ENCODE results near the gene USP48. TPM values are rescaled to one million over a fixed set of nuclear protein-coding genes. Genes with fewer than 3 reads are reported as not detected.

USP48 gene
- total RNA-seq, 1 donor from 2014 or later, result 55.3 TPM

- H3K9me3 ChIP-seq (ENCODE audit: control insufficient read depth in 3 of 3, low read length in 3 of 3), result no peaks in the 10 kb centered on the region
- H3K36me3 ChIP-seq (ENCODE audit: control insufficient read depth in 3 of 3, insufficient read depth in 3 of 3, low read length in 3 of 3), result no peaks in the 10 kb centered on the region
- no peak overlapping the region for H3K27ac ChIP-seq (ENCODE audit: low read depth, low read length)
- peaks cover 67 to 88% (median 78%) of the 10 kb centered on the region in 3 donors for H3K27me3 ChIP-seq (ENCODE audit: control insufficient read depth in 3 of 3, insufficient read depth in 3 of 3, low read length in 3 of 3)
- no peak overlapping the region for H3K4me3 ChIP-seq (ENCODE audit: low read length in 3 of 3)
- no peak overlapping the region for H3K9ac ChIP-seq (ENCODE audit: low read depth in 1 of 3, low read length in 3 of 3)
- H3K4me1 ChIP-seq (ENCODE audit: control insufficient read depth in 3 of 3, insufficient read depth in 3 of 3, low read length in 3 of 3), result peaks cover 8 to 10% (median 8%) of the 10 kb centered on the region in 3 donors
Measured at GRCh38 chr1:21665711-21666575, 117.0 kb downstream of the USP48 start.

DNA sequence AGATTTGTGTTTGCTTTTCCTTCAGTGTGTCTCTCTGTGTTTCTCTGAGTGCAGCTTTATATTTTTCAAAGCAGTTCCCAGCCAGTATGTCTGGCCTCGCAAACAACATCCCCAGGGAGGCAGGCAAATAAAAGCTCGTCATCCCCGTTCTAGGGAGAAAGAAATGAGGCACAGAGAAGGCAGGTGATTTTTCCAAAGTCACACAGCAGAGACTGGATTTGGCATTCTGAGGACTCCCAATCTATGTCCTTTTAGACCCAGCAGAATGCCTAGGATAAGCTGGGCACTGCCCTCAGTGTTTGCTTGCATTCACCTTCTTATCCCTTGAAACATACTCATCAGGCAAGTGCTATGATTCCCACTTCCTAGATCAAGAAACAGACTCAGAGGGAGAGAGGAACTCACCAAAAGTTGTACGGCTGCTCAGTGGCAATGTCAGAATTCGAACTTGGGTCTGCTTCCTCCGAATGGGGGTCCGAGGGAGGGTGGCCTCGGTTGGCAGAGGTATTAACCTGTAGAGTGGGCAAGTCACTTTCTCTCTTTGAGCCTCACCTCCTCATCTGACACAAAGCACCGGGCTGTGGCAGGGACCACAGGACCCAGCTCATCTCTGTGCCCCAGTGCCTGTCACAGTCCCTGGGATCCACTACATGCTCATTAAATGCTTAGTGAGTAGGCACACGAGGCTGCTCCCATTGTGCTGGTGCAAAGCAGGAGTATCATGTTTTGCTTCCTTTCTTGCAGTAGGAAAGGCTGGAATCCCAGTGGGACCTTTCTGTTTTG is 118.0 kb downstream of the USP48 start:
- Histone ChIP-seq H3K4me3 (ENCODE audit: low read length in 3 of 3) (no peak overlapping the region), H3K27ac (ENCODE audit: low read depth, low read length) (no peak overlapping the region), H3K36me3 (ENCODE audit: control insufficient read depth in 3 of 3, insufficient read depth in 3 of 3, low read length in 3 of 3) (no peaks in the 10 kb centered on the region), H3K9me3 (ENCODE audit: control insufficient read depth in 3 of 3, low read length in 3 of 3) (no peaks in the 10 kb centered on the region), H3K4me1 (ENCODE audit: control insufficient read depth in 3 of 3, insufficient read depth in 3 of 3, low read length in 3 of 3) (peaks cover 7 to 9% (median 8%) of the 10 kb centered on the region in 3 donors), H3K27me3 (ENCODE audit: control insufficient read depth in 3 of 3, insufficient read depth in 3 of 3, low read length in 3 of 3) (peaks cover 59 to 84% (median 77%) of the 10 kb centered on the region in 3 donors), H3K9ac (ENCODE audit: low read depth in 1 of 3, low read length in 3 of 3) (no peak overlapping the region)

- Histone ChIP-seq H3K9me3 (ENCODE audit: control insufficient read depth in 3 of 3, low read length in 3 of 3) (no peaks in the 10 kb centered on the region), H3K4me3 (ENCODE audit: low read length in 3 of 3) (no peak overlapping the region), H3K27ac (ENCODE audit: low read depth, low read length) (no peak overlapping the region), H3K9ac (ENCODE audit: low read depth in 1 of 3, low read length in 3 of 3) (no peak overlapping the region), H3K4me1 (ENCODE audit: control insufficient read depth in 3 of 3, insufficient read depth in 3 of 3, low read length in 3 of 3) (peaks cover under 1 to 5% (median 4%) of the 10 kb centered on the region in 3 donors), H3K36me3 (ENCODE audit: control insufficient read depth in 3 of 3, insufficient read depth in 3 of 3, low read length in 3 of 3) (no peaks in the 10 kb centered on the region), H3K27me3 (ENCODE audit: control insufficient read depth in 3 of 3, insufficient read depth in 3 of 3, low read length in 3 of 3) (peaks cover 58 to 79% (median 75%) of the 10 kb centered on the region in 3 donors)
Measured at GRCh38 chr1:21663951-21664805, 118.8 kb downstream of the USP48 start.

DNA sequence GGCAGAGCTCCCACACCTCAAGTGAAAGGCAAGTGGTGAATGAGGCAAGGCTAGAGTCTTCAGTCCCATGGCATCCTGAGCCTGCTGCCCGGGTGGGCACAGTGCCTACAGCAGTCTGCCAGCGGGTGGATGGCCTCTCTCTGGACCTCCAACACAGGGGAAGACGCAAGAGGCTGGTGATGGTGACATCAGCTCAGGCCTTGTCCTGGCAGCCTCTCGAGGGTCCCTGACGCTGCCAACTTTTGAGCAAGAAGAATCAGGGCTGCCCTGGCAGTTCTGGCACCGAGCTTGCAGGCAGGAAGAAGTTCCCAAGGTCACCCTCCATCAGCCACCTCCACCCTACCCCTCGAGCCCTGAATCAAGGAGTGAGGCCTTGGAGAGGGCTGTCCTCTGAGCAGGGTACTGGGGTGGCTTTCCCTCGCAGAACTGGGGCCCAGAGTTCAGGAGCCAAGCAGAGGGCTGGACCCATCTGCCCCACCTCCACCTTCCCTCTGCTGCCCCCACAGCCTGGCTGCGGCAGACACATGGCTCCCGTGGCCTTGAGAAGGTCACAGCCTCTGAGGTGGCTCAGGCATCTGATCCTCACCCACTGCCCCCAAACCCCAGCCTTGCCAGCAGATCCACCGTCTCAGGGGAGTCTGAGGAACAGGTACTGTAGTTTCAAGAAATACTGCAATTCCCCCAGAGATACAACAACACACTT is 119.5 kb downstream of the USP48 start:
- H3K9ac ChIP-seq (ENCODE audit: low read depth in 1 of 3, low read length in 3 of 3), result no peak overlapping the region
- peaks cover 51 to 72% (median 67%) of the 10 kb centered on the region in 3 donors for H3K27me3 ChIP-seq (ENCODE audit: control insufficient read depth in 3 of 3, insufficient read depth in 3 of 3, low read length in 3 of 3)
- H3K27ac ChIP-seq (ENCODE audit: low read depth, low read length), result no peak overlapping the region
- no peak overlapping the region for H3K4me3 ChIP-seq (ENCODE audit: low read length in 3 of 3)
- no peaks in the 10 kb centered on the region for H3K9me3 ChIP-seq (ENCODE audit: control insufficient read depth in 3 of 3, low read length in 3 of 3)
- peaks cover 0 to 4% (median 2%) of the 10 kb centered on the region in 3 donors for H3K4me1 ChIP-seq (ENCODE audit: control insufficient read depth in 3 of 3, insufficient read depth in 3 of 3, low read length in 3 of 3)
- no peaks in the 10 kb centered on the region for H3K36me3 ChIP-seq (ENCODE audit: control insufficient read depth in 3 of 3, insufficient read depth in 3 of 3, low read length in 3 of 3)

- H3K9me3 ChIP-seq (ENCODE audit: control insufficient read depth in 3 of 3, low read length in 3 of 3), result no peaks in the 10 kb centered on the region
- no peaks in the 10 kb centered on the region for H3K36me3 ChIP-seq (ENCODE audit: control insufficient read depth in 3 of 3, insufficient read depth in 3 of 3, low read length in 3 of 3)
- no peak overlapping the region for H3K27ac ChIP-seq (ENCODE audit: low read depth, low read length)
- H3K27me3 ChIP-seq (ENCODE audit: control insufficient read depth in 3 of 3, insufficient read depth in 3 of 3, low read length in 3 of 3), result peaks cover 44 to 65% (median 59%) of the 10 kb centered on the region in 3 donors
- peaks cover 0 to 4% (median 2%) of the 10 kb centered on the region in 3 donors for H3K4me1 ChIP-seq (ENCODE audit: control insufficient read depth in 3 of 3, insufficient read depth in 3 of 3, low read length in 3 of 3)
- H3K4me3 ChIP-seq (ENCODE audit: low read length in 3 of 3), result no peak overlapping the region
- no peak overlapping the region for H3K9ac ChIP-seq (ENCODE audit: low read depth in 1 of 3, low read length in 3 of 3)
Measured at GRCh38 chr1:21662426-21663247, 120.3 kb downstream of the USP48 start.

DNA sequence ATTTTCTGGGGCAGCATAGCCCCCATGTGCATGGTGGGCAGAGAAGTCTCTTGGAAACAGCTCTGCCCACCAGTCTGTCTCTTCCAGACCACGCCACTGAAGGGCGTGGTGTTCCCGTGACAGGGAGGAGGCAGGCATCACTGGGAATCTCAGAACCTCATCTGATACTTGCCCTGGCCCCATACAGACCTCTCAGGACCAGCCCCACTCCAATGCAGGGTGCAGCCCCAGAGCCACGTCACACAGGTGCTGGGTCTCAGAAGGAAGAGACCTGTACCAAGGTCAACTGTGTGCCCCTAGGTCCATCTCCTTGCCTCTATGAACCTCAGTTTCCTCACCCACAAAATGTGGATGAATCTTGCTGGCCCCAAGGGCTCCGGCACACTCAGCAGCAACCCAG is 121.1 kb downstream of the USP48 start:
- Histone ChIP-seq H3K9me3 (ENCODE audit: control insufficient read depth in 3 of 3, low read length in 3 of 3) (no peaks in the 10 kb centered on the region), H3K27ac (ENCODE audit: low read depth, low read length) (no peak overlapping the region), H3K4me1 (ENCODE audit: control insufficient read depth in 3 of 3, insufficient read depth in 3 of 3, low read length in 3 of 3) (peaks cover 0 to 4% (median 2%) of the 10 kb centered on the region in 3 donors), H3K4me3 (ENCODE audit: low read length in 3 of 3) (no peak overlapping the region), H3K36me3 (ENCODE audit: control insufficient read depth in 3 of 3, insufficient read depth in 3 of 3, low read length in 3 of 3) (no peaks in the 10 kb centered on the region), H3K9ac (ENCODE audit: low read depth in 1 of 3, low read length in 3 of 3) (no peak overlapping the region), H3K27me3 (ENCODE audit: control insufficient read depth in 3 of 3, insufficient read depth in 3 of 3, low read length in 3 of 3) (peaks cover 36 to 57% (median 53%) of the 10 kb centered on the region in 3 donors)

- Histone ChIP-seq H3K27ac (ENCODE audit: low read depth, low read length) (no peak overlapping the region), H3K4me1 (ENCODE audit: control insufficient read depth in 3 of 3, insufficient read depth in 3 of 3, low read length in 3 of 3) (peaks cover 0 to 4% (median 2%) of the 10 kb centered on the region in 3 donors), H3K36me3 (ENCODE audit: control insufficient read depth in 3 of 3, insufficient read depth in 3 of 3, low read length in 3 of 3) (no peaks in the 10 kb centered on the region), H3K9ac (ENCODE audit: low read depth in 1 of 3, low read length in 3 of 3) (no peak overlapping the region), H3K27me3 (ENCODE audit: control insufficient read depth in 3 of 3, insufficient read depth in 3 of 3, low read length in 3 of 3) (peaks cover 28 to 38% (median 36%) of the 10 kb centered on the region in 3 donors), H3K4me3 (ENCODE audit: low read length in 3 of 3) (no peak overlapping the region), H3K9me3 (ENCODE audit: control insufficient read depth in 3 of 3, low read length in 3 of 3) (no peaks in the 10 kb centered on the region)
Measured at GRCh38 chr1:21659924-21660326, 123.0 kb downstream of the USP48 start.

GRCh38 chr1:21659099-21659923 is 123.6 kb downstream of the USP48 start:
- peaks cover 0 to 4% (median 2%) of the 10 kb centered on the region in 3 donors for H3K4me1 ChIP-seq (ENCODE audit: control insufficient read depth in 3 of 3, insufficient read depth in 3 of 3, low read length in 3 of 3)
- H3K9ac ChIP-seq (ENCODE audit: low read depth in 1 of 3, low read length in 3 of 3), result no peak overlapping the region
- H3K27me3 ChIP-seq (ENCODE audit: control insufficient read depth in 3 of 3, insufficient read depth in 3 of 3, low read length in 3 of 3), result peaks cover 28 to 32% (median 31%) of the 10 kb centered on the region in 3 donors
- no peaks in the 10 kb centered on the region for H3K36me3 ChIP-seq (ENCODE audit: control insufficient read depth in 3 of 3, insufficient read depth in 3 of 3, low read length in 3 of 3)
- no peak overlapping the region for H3K4me3 ChIP-seq (ENCODE audit: low read length in 3 of 3)
- no peak overlapping the region for H3K27ac ChIP-seq (ENCODE audit: low read depth, low read length)
- H3K9me3 ChIP-seq (ENCODE audit: control insufficient read depth in 3 of 3, low read length in 3 of 3), result no peaks in the 10 kb centered on the region

Measured in skeletal muscle tissue (tissue), 4 donors.